Ectodermal cell (in vitro differentiated cells): ENCODE measurements around the gene KLC1.

Experiments
- H3K27ac ChIP-seq: 2 replicates; pipeline ENCODE4 v1.7.0; 2013; ENCODE audit warnings: mild to moderate bottlenecking, low read depth, low read length; ENCODE audit not compliant: insufficient read depth, poor library complexity, severe bottlenecking
- H3K27me3 ChIP-seq: 2 replicates; pipeline ENCODE4 v1.7.0; 2013; ENCODE audit warnings: mild to moderate bottlenecking, low read length; ENCODE audit not compliant: insufficient read depth, control insufficient read depth, poor library complexity, severe bottlenecking
- H3K36me3 ChIP-seq: one replicate; pipeline ENCODE4 v1.7.0; 2013; ENCODE audit warnings: low read length; ENCODE audit not compliant: control insufficient read depth, insufficient read depth
- H3K4me1 ChIP-seq: one replicate; pipeline ENCODE4 v1.7.0; 2013; ENCODE audit warnings: low read length; ENCODE audit not compliant: control insufficient read depth, insufficient read depth
- H3K4me3 ChIP-seq: 2 replicates; pipeline ENCODE4 v1.7.0; 2013; ENCODE audit warnings: low read depth, low read length, control low read depth; ENCODE audit not compliant: insufficient read depth
- H3K9me3 ChIP-seq: 2 replicates; pipeline ENCODE4 v1.7.0; 2013; ENCODE audit warnings: mild to moderate bottlenecking, low read length, moderate library complexity; ENCODE audit not compliant: control insufficient read depth
- WGBS, 2 experiments: methylation state at CpG; one replicate each; pipeline ENCODE4 v1.1.7; 2013; ENCODE audit warnings: missing lambda C conversion rate in 2 of 2; 5-methylcytosine and 5-hydroxymethylcytosine counted together

KLC1 gene

DNA sequence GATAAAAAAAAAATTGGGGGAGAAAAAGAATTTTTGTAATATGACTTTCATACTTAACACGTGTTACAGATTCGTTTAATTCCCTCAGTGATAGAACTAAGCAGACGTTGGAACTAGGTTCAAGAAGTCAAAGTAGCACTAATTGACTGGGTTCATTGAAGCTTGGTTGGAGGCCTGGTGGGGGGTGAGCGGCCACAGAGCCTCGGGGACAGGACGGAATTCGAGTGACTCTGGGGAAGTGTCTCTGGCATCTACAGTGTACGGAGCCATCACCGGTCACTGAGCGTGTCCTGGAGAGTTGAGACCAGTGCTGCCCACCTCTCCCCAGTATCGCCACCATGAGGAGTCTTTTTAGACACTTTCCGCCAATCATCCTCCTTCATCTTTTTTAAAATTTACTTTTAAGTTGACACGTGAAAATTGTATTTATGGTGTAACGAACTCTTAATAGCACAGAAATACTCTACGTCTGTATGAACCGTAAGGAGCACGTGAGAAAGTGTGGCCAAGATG is 87.9 kb downstream of the KLC1 start:
- no peak overlapping the region for H3K27ac ChIP-seq
- 72 to 74% methylated on average over 17 of the region's 17 CpGs for WGBS, 2 experiments
- H3K36me3 ChIP-seq: no peaks in the 10 kb centered on the region
- peak overlapping the region; percentile 75 for H3K4me3 ChIP-seq
- peaks cover 15% of the 10 kb centered on the region for H3K4me1 ChIP-seq
- H3K9me3 ChIP-seq: no peaks in the 10 kb centered on the region
- H3K27me3 ChIP-seq: no peaks in the 10 kb centered on the region

DNA sequence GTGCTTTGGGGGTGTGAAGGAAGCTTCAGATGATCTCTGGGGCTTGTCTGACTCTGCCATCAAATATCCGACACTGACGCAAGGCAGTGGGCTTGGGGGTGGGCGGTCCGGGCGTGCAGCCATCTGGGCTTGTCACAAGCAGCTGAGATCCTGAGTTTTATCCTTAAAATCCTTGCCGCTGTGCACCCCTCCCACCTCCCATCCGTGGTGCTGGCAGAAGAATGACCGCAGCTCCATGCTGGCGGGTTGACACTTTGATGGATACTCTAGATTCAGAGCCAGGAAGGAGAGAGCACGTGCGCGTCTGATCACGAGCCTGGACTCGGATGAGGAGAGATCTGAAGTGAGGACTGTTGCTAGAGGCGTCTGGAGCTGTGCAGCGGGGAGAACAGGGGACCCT is 89.6 kb downstream of the KLC1 start:
- 89 to 91% methylated on average over 16 of the region's 16 CpGs for WGBS, 2 experiments

DNA sequence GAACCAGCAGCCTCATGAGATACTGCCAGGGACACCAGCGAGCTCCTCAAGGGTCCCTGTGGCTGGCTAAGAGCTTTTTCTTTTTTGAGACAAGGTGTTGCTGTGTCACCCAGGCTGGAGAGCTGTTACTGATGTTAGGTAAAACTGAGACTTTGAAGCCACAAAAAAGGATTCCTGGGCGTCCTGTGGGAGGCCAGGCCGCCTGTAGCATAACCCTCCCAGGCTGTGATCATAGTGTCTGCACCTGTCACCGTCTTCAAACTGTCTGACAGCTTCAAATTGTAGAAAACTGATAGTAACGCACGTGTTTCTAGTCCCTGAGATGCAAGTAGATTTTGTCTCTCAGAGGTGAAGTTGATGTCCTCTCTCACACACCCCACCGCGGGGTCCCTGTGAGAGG is 90.7 kb downstream of the KLC1 start:
- H3K36me3 ChIP-seq: no peaks in the 10 kb centered on the region
- H3K4me3 ChIP-seq: no peak overlapping the region
- H3K9me3 ChIP-seq: no peaks in the 10 kb centered on the region
- 94% methylated on average over 8 of the region's 8 CpGs for WGBS, 2 experiments
- H3K4me1 ChIP-seq: peaks cover 8% of the 10 kb centered on the region
- no peak overlapping the region for H3K27ac ChIP-seq
- no peaks in the 10 kb centered on the region for H3K27me3 ChIP-seq

More for the DNA sequence above, 89.6 kb downstream of the KLC1 start:
- Histone ChIP-seq H3K9me3 (no peaks in the 10 kb centered on the region), H3K36me3 (no peaks in the 10 kb centered on the region), H3K27me3 (no peaks in the 10 kb centered on the region), H3K4me3 (no peak overlapping the region), H3K27ac (no peak overlapping the region), H3K4me1 (peaks cover 15% of the 10 kb centered on the region)

DNA sequence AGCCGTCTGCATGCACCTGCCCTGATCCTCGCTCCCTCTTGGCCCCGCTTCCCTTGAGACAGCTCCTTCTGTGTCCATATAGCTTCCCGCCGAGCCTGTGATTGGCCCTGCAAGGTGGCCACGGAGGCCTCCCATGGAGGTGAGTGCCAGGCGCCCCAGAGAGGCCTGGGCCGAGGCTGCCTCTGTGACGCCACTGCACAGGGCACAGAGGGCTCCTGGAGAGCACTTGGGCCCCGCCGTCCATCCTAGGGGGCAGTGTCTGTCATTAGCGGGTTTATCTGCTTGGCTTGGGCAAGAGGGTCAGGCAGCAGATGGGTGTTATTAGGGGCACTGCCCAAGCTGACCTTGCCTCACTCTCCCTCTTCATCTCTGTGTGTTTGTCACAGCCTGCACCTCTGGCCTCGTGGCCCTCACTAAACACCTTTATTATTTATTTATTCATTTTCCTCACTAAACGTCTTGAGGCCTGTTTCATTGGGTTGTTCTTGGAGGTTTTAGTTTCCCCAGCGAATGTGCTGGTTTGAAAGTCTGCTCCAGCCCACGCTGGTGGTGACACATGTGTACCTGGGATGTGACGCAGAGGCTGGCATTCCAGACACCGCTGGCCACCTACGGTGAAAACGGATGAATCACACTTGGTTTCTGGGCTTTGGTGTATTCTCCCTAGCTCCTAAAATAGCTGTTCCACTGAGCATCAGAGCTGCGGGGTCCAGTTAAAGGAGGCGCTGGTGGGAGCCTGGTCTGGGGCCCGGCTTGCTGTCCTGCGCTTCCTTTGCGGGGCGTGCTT is 92.5 kb downstream of the KLC1 start:
- H3K4me3 ChIP-seq: no peak overlapping the region
- H3K4me1 ChIP-seq: peaks cover 8% of the 10 kb centered on the region
- no peaks in the 10 kb centered on the region for H3K27me3 ChIP-seq
- no peaks in the 10 kb centered on the region for H3K36me3 ChIP-seq
- no peak overlapping the region for H3K27ac ChIP-seq
- 90 to 92% methylated on average over 22 to 26 of the region's 26 CpGs for WGBS, 2 experiments
- no peaks in the 10 kb centered on the region for H3K9me3 ChIP-seq

DNA sequence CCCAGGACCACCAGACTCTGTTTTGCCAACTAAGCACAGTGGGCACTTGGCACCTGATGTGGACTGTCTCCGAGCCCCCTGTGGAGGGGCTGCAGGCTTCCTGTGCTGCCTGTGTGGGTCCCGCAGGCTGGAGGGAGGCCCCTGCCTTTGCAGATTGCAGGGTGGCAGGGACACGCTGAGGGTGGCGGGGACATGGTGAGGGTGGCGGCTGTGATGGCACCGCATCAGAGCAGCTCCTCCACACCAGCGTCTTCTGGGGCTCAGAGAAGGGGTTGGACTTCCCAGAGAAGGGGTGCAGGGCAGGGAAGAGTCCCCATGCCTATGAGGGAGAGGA is 94.7 kb downstream of the KLC1 start:
- 94 to 97% methylated on average over 7 of the region's 7 CpGs for WGBS, 2 experiments
- no peaks in the 10 kb centered on the region for H3K9me3 ChIP-seq
- no peaks in the 10 kb centered on the region for H3K36me3 ChIP-seq
- H3K27ac ChIP-seq: no peak overlapping the region
- H3K4me3 ChIP-seq: no peak overlapping the region
- H3K27me3 ChIP-seq: no peaks in the 10 kb centered on the region
- H3K4me1 ChIP-seq: no peaks in the 10 kb centered on the region

DNA sequence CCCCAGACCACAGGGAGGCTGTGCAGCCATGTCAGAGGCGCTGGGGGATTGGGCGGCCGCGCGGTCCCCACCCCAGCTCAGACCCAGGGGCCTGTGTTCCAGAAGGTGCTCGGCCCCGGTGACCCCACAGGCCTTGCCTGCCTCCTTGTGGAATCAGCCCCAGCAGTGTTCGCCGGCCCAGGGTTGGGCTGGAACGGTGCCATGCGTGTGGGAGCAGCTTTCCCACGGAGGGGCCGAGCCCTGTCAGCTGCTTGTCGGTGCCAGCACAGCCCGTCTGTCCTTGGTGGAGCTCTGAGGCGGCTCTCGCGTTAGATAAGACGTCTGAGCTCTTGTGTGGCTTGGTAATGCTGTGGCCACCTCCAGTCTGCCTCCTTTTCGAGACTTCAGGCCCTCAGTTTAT is 95.1 kb downstream of the KLC1 start:
- no peak overlapping the region for H3K27ac ChIP-seq
- H3K9me3 ChIP-seq: no peaks in the 10 kb centered on the region
- 95% methylated on average over 20 of the region's 20 CpGs for WGBS, 2 experiments
- H3K4me1 ChIP-seq: no peaks in the 10 kb centered on the region
- H3K36me3 ChIP-seq: no peaks in the 10 kb centered on the region
- no peaks in the 10 kb centered on the region for H3K27me3 ChIP-seq
- no peak overlapping the region for H3K4me3 ChIP-seq

DNA sequence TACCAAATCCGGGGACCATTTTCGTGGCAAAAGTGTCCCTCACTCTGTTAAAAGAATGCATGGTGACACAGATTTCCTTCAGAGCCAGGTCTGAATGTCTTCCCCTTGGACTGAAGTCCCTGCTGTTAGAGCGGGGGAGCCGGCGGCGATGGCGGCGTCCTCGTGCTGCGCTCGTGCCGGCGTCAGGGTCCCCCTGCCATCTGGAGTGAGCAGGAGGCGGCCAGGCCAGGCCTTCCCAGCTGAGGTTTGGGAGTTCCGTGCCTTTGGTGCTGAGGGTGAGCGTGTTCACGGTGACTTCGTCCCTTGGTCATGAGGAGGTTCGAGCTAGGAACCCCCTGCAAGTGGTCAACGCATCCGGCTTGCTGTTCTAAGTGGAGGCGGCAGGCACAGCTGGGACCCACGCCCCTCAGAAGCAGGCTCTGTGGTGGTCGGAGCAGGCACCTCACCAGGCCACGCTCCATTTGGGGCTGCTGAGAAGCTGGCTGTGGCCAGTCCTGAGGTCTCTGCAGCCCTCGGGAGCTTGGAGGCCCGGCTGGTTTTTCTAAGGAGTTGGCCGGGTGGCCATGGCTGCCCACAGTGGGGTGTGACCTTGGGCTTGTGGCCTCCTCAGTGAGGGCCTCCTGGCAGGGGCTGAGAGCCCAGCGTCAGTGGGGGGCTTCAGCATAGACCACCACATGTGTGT is 96.1 kb downstream of the KLC1 start:
- Histone ChIP-seq H3K4me1 (no peaks in the 10 kb centered on the region), H3K9me3 (no peaks in the 10 kb centered on the region), H3K27ac (no peak overlapping the region), H3K4me3 (no peak overlapping the region), H3K36me3 (peaks cover 5% of the 10 kb centered on the region), H3K27me3 (no peaks in the 10 kb centered on the region)
- 95% methylated on average over 29 of the region's 29 CpGs for WGBS, 2 experiments

DNA sequence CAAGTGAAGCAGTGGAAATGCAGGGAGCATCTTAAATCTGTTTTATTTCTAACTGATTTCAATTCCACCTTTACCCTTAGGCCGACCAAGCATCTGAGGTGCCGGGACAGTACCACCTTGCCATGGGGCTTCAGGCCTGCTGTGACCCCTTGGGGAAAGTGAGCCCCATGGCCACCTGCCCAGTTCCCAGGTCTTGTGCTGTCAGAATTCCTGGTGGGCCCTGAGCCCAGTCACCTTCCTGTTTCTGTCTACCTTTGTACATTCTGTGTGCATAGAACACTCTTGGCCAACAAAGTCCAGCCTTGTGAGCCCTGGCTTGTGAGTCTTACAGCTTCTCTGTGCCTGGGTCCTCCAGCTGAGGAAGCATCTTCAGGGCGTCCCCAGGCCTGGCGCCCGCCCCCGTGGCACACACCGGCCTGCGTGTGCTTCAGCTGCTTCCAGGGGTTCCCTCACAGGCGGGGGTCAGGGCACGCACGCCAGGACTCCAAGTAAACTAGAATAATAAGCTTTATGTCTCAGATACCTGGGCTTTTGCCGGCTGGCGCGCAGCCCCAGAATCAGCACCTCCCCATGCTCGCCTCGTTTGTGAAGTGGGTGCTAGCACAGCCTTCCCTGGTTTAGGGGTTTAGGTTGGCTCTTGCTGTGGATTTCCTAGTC is 96.9 kb downstream of the KLC1 start:
- no peaks in the 10 kb centered on the region for H3K4me1 ChIP-seq
- H3K36me3 ChIP-seq: peaks cover 6% of the 10 kb centered on the region
- no peaks in the 10 kb centered on the region for H3K27me3 ChIP-seq
- 95 to 97% methylated on average over 16 of the region's 16 CpGs for WGBS, 2 experiments
- no peak overlapping the region for H3K27ac ChIP-seq
- no peak overlapping the region for H3K4me3 ChIP-seq
- H3K9me3 ChIP-seq: no peaks in the 10 kb centered on the region

DNA sequence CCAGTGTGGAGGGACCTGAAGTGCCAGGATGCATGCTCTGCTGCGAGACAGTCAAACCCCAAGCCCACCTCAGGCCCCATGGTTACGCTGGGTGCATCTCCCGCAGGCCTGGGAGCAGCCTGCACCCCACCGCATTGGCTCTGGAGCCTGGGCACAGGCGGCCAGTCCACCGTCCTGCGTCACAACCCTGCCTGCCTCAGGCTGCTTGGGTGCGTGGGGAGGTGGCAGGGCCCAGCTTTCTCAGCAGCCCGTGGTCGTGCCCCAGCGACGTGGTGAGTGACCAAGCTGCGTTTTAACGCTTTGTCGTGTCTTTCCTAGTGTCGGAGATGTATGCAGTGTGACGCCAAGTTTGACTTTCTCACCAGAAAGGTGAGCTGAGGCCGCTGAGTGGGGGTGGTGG is 97.5 kb downstream of the KLC1 start:
- WGBS, 2 experiments: 96% methylated on average over 18 of the region's 18 CpGs
- H3K4me1 ChIP-seq: no peaks in the 10 kb centered on the region
- no peaks in the 10 kb centered on the region for H3K27me3 ChIP-seq
- H3K4me3 ChIP-seq: no peak overlapping the region
- H3K27ac ChIP-seq: no peak overlapping the region
- no peaks in the 10 kb centered on the region for H3K9me3 ChIP-seq
- H3K36me3 ChIP-seq: peaks cover 6% of the 10 kb centered on the region

DNA sequence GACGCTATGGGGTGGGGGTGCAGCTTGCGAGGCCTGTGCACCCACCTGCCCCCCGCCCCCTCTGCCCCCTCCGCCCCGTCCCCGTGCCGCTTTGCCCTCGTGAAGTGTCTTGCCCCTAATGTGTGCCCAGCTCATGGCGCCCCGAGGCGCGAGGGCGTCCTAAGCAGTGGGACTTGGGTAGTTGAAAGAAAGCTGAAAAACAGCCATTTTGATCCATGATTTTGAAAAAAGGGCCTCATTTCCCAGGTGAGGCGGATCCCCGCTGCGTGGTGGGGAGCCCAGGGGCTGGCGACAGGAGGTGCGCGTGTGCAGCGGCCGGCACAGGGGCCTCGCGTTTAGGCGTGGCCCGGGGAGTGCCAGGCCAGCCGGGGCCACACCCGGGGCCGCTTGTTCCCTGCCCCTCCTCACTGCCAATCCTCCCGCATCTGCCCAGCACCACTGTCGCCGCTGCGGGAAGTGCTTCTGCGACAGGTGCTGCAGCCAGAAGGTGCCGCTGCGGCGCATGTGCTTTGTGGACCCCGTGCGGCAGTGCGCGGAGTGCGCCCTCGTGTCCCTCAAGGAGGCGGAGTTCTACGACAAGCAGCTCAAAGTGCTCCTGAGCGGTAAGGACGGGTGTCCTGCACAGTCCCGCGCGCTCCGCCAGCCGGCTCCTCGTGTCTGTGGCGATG is 98.4 kb downstream of the KLC1 start:
- WGBS, 2 experiments: 93% methylated on average over 53 of the region's 53 CpGs
- Histone ChIP-seq H3K9me3 (no peaks in the 10 kb centered on the region), H3K4me1 (no peaks in the 10 kb centered on the region), H3K4me3 (no peak overlapping the region), H3K27ac (no peak overlapping the region), H3K36me3 (peaks cover 6% of the 10 kb centered on the region), H3K27me3 (no peaks in the 10 kb centered on the region)
